ENCODE measurements around the gene SPOCK1. TPM values are rescaled to one million over a fixed set of nuclear protein-coding genes. Genes with fewer than 3 reads are reported as not detected.

The SPOCK1 gene
- total and polyA plus RNA-seq, 9 of the 15 experiments (the other 6 are each of a cell fraction or from before 2014, with no cell fraction given) = 0.01 to 0.35 (median 0.04) TPM; not detected in 6

- Histone ChIP-seq H3K27ac (ENCODE audit: extremely low read depth, low read depth, low read length) (no peak overlapping the region), H3K79me2 (ENCODE audit: control insufficient read depth, insufficient read depth, low read length) (no peaks in the 10 kb centered on the region), H3K36me3 (ENCODE audit: control insufficient read depth, insufficient read depth, low read length) (no peaks in the 10 kb centered on the region), H3K4me1 (replicated peaks in 1 of 2; ENCODE audit: control insufficient read depth in 2 of 2, insufficient read depth in 2 of 2, low read length in 2 of 2) (no peaks in the 10 kb centered on the region), H3K4me3 (no peak overlapping the region), H3K4me2 (ENCODE audit: insufficient read depth, low read length) (no peak overlapping the region), H4K20me1 (replicated peaks; ENCODE audit: control insufficient read depth, insufficient read depth, low read length) (no peaks in the 10 kb centered on the region), H3K9me3 (replicated peaks; ENCODE audit: control insufficient read depth, insufficient read depth, low read depth, low read length) (no peaks in the 10 kb centered on the region), H3K9me1 (ENCODE audit: control insufficient read depth, insufficient read depth, low read length) (no peaks in the 10 kb centered on the region), H3K9ac (ENCODE audit: insufficient read depth in 1 of 2, low read depth in 2 of 2, low read length in 2 of 2) (no peak overlapping the region), H3K27me3 (ENCODE audit: control insufficient read depth in 2 of 2, insufficient read depth in 2 of 2, low read length in 2 of 2) (no peaks in the 10 kb centered on the region), H2AFZ (ENCODE audit: low read depth, low read length) (no peak overlapping the region)
- no peak for FAIRE-seq
- BruUV-seq (replicated peaks) = no TSS peak
- ChIA-PET CTCF (ENCODE audit: low intra/inter-chr PET ratio) (no interaction called here), POLR2A (no interaction called here)
- DNase-seq (ENCODE audit: extremely low read depth in 1 of 4, low spot score in 3 of 4) = no peak
- 1% methylated on average over 4 of the region's 4 CpGs for WGBS (ENCODE audit: insufficient coverage, low coverage, missing lambda C conversion rate)
- in situ Hi-C loops (cut with MboI) = no loop called here
- no peak for TF ChIP-seq XRCC4 (IDR thresholded peaks at IDR 0.05; ENCODE audit: extremely low read depth, insufficient read depth, insufficient read length)
- no peak for TF ChIP-seq CSDE1 (IDR thresholded peaks at IDR 0.05)
- no peak for TF ChIP-seq CCAR2 (IDR thresholded peaks at IDR 0.05; ENCODE audit: low read depth, low read length)
- no peak for TF ChIP-seq TARDBP (IDR thresholded peaks at IDR 0.05)
- TF ChIP-seq MED1 (CRISPR knock-in tag; IDR thresholded peaks at IDR 0.05; ENCODE audit: borderline replicate concordance) = no peak
- TF ChIP-seq ATF1 (CRISPR knock-in tag; IDR thresholded peaks at IDR 0.05) = no peak
- TF ChIP-seq ATF1 (tag; IDR thresholded peaks at IDR 0.05) = no peak
- intact Hi-C loops (cut with micrococcal nuclease) = no loop called here
- no peak for ATAC-seq
Measured at GRCh38 chr5:137207023-137207760, 291.9 kb downstream of the SPOCK1 start.
